IMR-90 (cell line): ENCODE measurements around the gene CSHL1. TPM values are rescaled to one million over a fixed set of nuclear protein-coding genes. Genes with fewer than 3 reads are reported as not detected.

Experiments used
- ATAC-seq: fragments of 200-7000 bp; cut with Tn5 transposase; 2 replicates; pipeline ENCODE4 v1.9.1; 2020; ENCODE audit warnings: low read depth, mild to moderate bottlenecking, moderate library complexity
- BruUV-seq: library from RNA; stranded (reverse); fragments of 400-500 nt; replicated peaks from 2 replicates; lab custom pipeline; 2021; lab: Mats Ljungman, UMichigan
- CTCF ChIA-PET: fragments of 300-600 bp; formaldehyde crosslinking; extraction: SDS; loops from one replicate; lab custom pipeline; 2021; ENCODE audit warnings: antibody characterized with exemption; lab: Yijun Ruan, JAX
- POLR2A ChIA-PET: fragments of 300-600 bp; sonication (Branson Sonifier 250); formaldehyde crosslinking; loops from one replicate; lab custom pipeline; 2022; ENCODE audit warnings: antibody characterized with exemption; ENCODE audit not compliant: unreplicated experiment; lab: Charles Lee
- DNase-seq: peaks from one replicate; pipeline ENCODE4 v3.0.0; 2013
- H2AFZ ChIP-seq: replicated peaks from 2 replicates; pipeline ENCODE3; 2013; ENCODE audit warnings: low read length, mild to moderate bottlenecking; ENCODE audit not compliant: poor library complexity
- H2AK5ac ChIP-seq: 2 replicates; pipeline ENCODE4 v1.6.1; 2013; ENCODE audit warnings: low read depth, low read length, inconsistent platforms
- H2AK9ac ChIP-seq: replicated peaks from 2 replicates; pipeline ENCODE3; 2013; ENCODE audit warnings: mild to moderate bottlenecking, low read depth, low read length, moderate library complexity; ENCODE audit not compliant: poor library complexity
- H2BK120ac ChIP-seq: 2 replicates; pipeline ENCODE4 v1.6.1; 2013; ENCODE audit warnings: low read depth, low read length, inconsistent platforms
- H2BK15ac ChIP-seq: 3 replicates; pipeline ENCODE4 v1.6.1; 2013; ENCODE audit warnings: low read depth, low read length, inconsistent platforms
- H2BK20ac ChIP-seq: 2 replicates; pipeline ENCODE4 v1.6.1; 2013; ENCODE audit warnings: low read depth, mild to moderate bottlenecking, inconsistent platforms, low read length, moderate library complexity
- H2BK5ac ChIP-seq: 2 replicates; pipeline ENCODE4 v1.6.1; 2013; ENCODE audit warnings: mild to moderate bottlenecking, low read depth, low read length, inconsistent platforms; ENCODE audit not compliant: poor library complexity, severe bottlenecking
- H3K14ac ChIP-seq: replicated peaks from 2 replicates; pipeline ENCODE4 v1.6.1; 2013; ENCODE audit warnings: low read depth, low read length, inconsistent platforms
- H3K18ac ChIP-seq: 2 replicates; pipeline ENCODE4 v1.6.1; 2013; ENCODE audit warnings: low read depth, low read length, control low read depth
- H3K23ac ChIP-seq: 2 replicates; pipeline ENCODE4 v1.6.1; 2013; ENCODE audit warnings: low read depth, low read length, inconsistent platforms
- H3K27ac ChIP-seq: 2 replicates; pipeline ENCODE4 v1.5.1; 2013; ENCODE audit warnings: mild to moderate bottlenecking, control low read depth, low read length; ENCODE audit not compliant: insufficient read depth
- H3K27me3 ChIP-seq: 2 replicates; pipeline ENCODE4 v1.6.1; 2013; ENCODE audit warnings: low read length; ENCODE audit not compliant: control insufficient read depth, insufficient read depth
- H3K36me3 ChIP-seq: 2 replicates; pipeline ENCODE4 v1.6.1; 2013; ENCODE audit warnings: low read length, mixed read lengths; ENCODE audit not compliant: control insufficient read depth, insufficient read depth
- H3K4ac ChIP-seq: 2 replicates; pipeline ENCODE4 v1.6.1; 2013; ENCODE audit warnings: low read depth, low read length, inconsistent platforms
- H3K4me1 ChIP-seq: 2 replicates; pipeline ENCODE4 v1.6.1; 2013; ENCODE audit warnings: low read length, mixed read lengths; ENCODE audit not compliant: control insufficient read depth, insufficient read depth
- H3K4me2 ChIP-seq: 2 replicates; pipeline ENCODE4 v1.6.1; 2013; ENCODE audit warnings: low read depth, mild to moderate bottlenecking, control low read depth, low read length, moderate library complexity
- H3K4me3 ChIP-seq: 2 replicates; pipeline ENCODE4 v1.5.1; 2013; ENCODE audit warnings: low read depth, mild to moderate bottlenecking, control low read depth, low read length, moderate library complexity; ENCODE audit not compliant: insufficient read depth
- H3K56ac ChIP-seq: 2 replicates; pipeline ENCODE4 v1.6.1; 2013; ENCODE audit warnings: low read length, inconsistent platforms; ENCODE audit not compliant: insufficient read depth; ENCODE audit errors: extremely low read depth
- H3K79me1 ChIP-seq, 2 experiments: 2 replicates each; pipeline ENCODE4 v1.6.1; 2013; ENCODE audit warnings: low read length in 2 of 2, inconsistent platforms in 1 of 2, low read depth in 1 of 2
- H3K9ac ChIP-seq: 2 replicates; pipeline ENCODE4 v1.6.1; 2013; ENCODE audit warnings: low read depth, low read length, control low read depth
- H3K9me1 ChIP-seq: 2 replicates; pipeline ENCODE4 v1.6.1; 2013; ENCODE audit warnings: low read length, inconsistent platforms; ENCODE audit not compliant: insufficient read depth
- H3K9me3 ChIP-seq: 2 replicates; pipeline ENCODE4 v1.6.1; 2013; ENCODE audit warnings: low read length; ENCODE audit not compliant: control insufficient read depth, insufficient read depth
- H4K20me1 ChIP-seq: 2 replicates; pipeline ENCODE4 v1.6.1; 2013; ENCODE audit warnings: low read length, inconsistent platforms; ENCODE audit not compliant: insufficient read depth
- H4K5ac ChIP-seq: 2 replicates; pipeline ENCODE4 v1.6.1; 2013; ENCODE audit warnings: mild to moderate bottlenecking, low read depth, low read length, control low read depth
- H4K8ac ChIP-seq, 2 experiments: 2 replicates each; pipeline ENCODE4 v1.6.1; 2013; ENCODE audit warnings: low read depth in 2 of 2, low read length in 2 of 2, control low read depth in 1 of 2, inconsistent platforms in 1 of 2
- H4K91ac ChIP-seq: 2 replicates; pipeline ENCODE4 v1.6.1; 2013; ENCODE audit warnings: low read depth, low read length, inconsistent platforms; ENCODE audit not compliant: insufficient read depth
- FOS ChIP-seq: fragments of 150-350 bp; IDR thresholded peaks from 2 replicates; pipeline ENCODE4 v1.6.1; 2016; ENCODE audit warnings: low read depth, low read length
- MAFK ChIP-seq: IDR thresholded peaks from 2 replicates; pipeline ENCODE4 v1.6.1; 2012; ENCODE audit warnings: low read depth, low read length, improper control_type of control experiment
- MAZ ChIP-seq: IDR thresholded peaks from 2 replicates; pipeline ENCODE4 v1.6.1; 2012; ENCODE audit warnings: low read depth, mild to moderate bottlenecking, low read length, improper control_type of control experiment, moderate library complexity, borderline replicate concordance
- NFE2L2 ChIP-seq: fragments of 150-350 bp; IDR thresholded peaks from 2 replicates; pipeline ENCODE4 v1.6.1; 2016; ENCODE audit warnings: low read depth, mild to moderate bottlenecking, low read length
- POLR2A ChIP-seq: IDR thresholded peaks from 2 replicates; pipeline ENCODE4 v1.6.1; 2012; ENCODE audit warnings: mild to moderate bottlenecking, low read depth, low read length
- SMC3 ChIP-seq: fragments of 150-350 bp; IDR thresholded peaks from 2 replicates; pipeline ENCODE4 v1.6.1; 2016; ENCODE audit warnings: low read depth, mild to moderate bottlenecking, antibody characterized with exemption, low read length, moderate library complexity
- WGBS, 2 experiments: methylation state at CpG; one replicate each; pipeline versions ENCODE4 v1.1.5 to v1.1.7; 2013; ENCODE audit warnings: missing lambda C conversion rate in 2 of 2; ENCODE audit not compliant: insufficient read length in 1 of 2; ENCODE audit errors: extremely low coverage in 2 of 2; 5-methylcytosine and 5-hydroxymethylcytosine counted together
- dilution Hi-C: fragments of 300-500 bp; cut with HindIII; formaldehyde crosslinking; loops from one replicate; pipeline ENCODE4 v1.14.3; 2018; ENCODE audit warnings: low sequenced_read_pairs; ENCODE audit not compliant: unreplicated experiment
- in situ Hi-C: fragments of 300-500 bp; cut with MboI; formaldehyde crosslinking; loops from 3 replicates; pipeline ENCODE4 v1.14.3; 2019; ENCODE audit warnings: low sequenced_read_pairs, inconsistent platforms, mixed read lengths
- intact Hi-C: fragments of 100-400 bp; cut with micrococcal nuclease; formaldehyde crosslinking; loops from 2 replicates; pipeline ENCODE4 v1.10.0; 2022
- polyA plus RNA-seq, 3 experiments: library from polyadenylated mRNA; depleted of rRNA; stranded (reverse); fragments of >200 nt; gene quantifications; 2 replicates each; pipeline ENCODE4 v1.2.3, GENCODE V29; 2012; ENCODE audit warnings: low replicate concordance in 1 of 3
- total RNA-seq: library from RNA; depleted of rRNA; stranded (reverse); fragments of >200 nt; gene quantifications from 2 replicates; pipeline ENCODE4 v1.2.3, GENCODE V29; 2012

The CSHL1 gene
- total and polyA plus RNA-seq, 2 of the 4 experiments (the other 2 are of a cell fraction) = not detected

GRCh38 chr17:63937319-63937718, 26.3 kb upstream of the CSHL1 start:
- Histone ChIP-seq H3K4me3 (no peak overlapping the region), H2AFZ (no peak overlapping the region), H3K18ac (no peak overlapping the region), H3K27me3 (peaks cover 38% of the 10 kb centered on the region), H2BK5ac (no peak overlapping the region), H3K4me1 (no peaks in the 10 kb centered on the region), H4K5ac (no peak overlapping the region), H4K8ac (no peak overlapping the region), H3K4ac (no peak overlapping the region), H3K56ac (no peak overlapping the region), H3K27ac (no peak overlapping the region), H3K23ac (no peak overlapping the region), H2AK5ac (no peak overlapping the region), H3K79me1 (no peaks in the 10 kb centered on the region), H2BK15ac (no peak overlapping the region), H2AK9ac (no peak overlapping the region), H3K9ac (no peak overlapping the region), H3K9me1 (no peaks in the 10 kb centered on the region), H3K9me3 (no peaks in the 10 kb centered on the region; the same call in 1 of the 2 replicates), H2BK120ac (no peak overlapping the region), H3K4me2 (no peak overlapping the region), H3K14ac (no peak overlapping the region), H3K36me3 (no peaks in the 10 kb centered on the region), H4K91ac (no peak overlapping the region), H4K20me1 (no peaks in the 10 kb centered on the region), H2BK20ac (no peak overlapping the region)
- dilution Hi-C loops = no loop called here
- ChIA-PET CTCF (interaction anchor here (0.6 to 0.7 kb wide), 3 partner anchors 16 to 194 kb away, joined by 3 to 5 read pairs (median 4); no protein-coding TSS in a partner anchor), POLR2A (no interaction called here)
- in situ Hi-C loops = no loop called here
- BruUV-seq = no TSS peak
- DNase-seq (no peak), ATAC-seq (no peak)
- no peak for TF ChIP-seq MAFK
- no peak for TF ChIP-seq FOS
- no peak for TF ChIP-seq SMC3
- no peak for TF ChIP-seq POLR2A
- TF ChIP-seq NFE2L2 = no peak
- TF ChIP-seq MAZ = no peak
- no CpG with 5 or more reads among the region's 6 CpGs for WGBS, 2 experiments
- intact Hi-C loops = no loop called here
